Vagina (tissue), 2 donors: ENCODE results near the gene PDE4A.

Experiments used
- CTCF ChIP-seq, 3 experiments: fragments of 450-650 bp in 2 of 3; fragments of 200-600 bp in 1 of 3; sonication (generic) in 1 of 3; IDR thresholded peaks; one replicate each; pipeline ENCODE4 v1.5.1; 2017 to 2019; ENCODE audit warnings: antibody characterized with exemption in 3 of 3, mild to moderate bottlenecking in 2 of 3, moderate library complexity in 2 of 3
- POLR2AphosphoS5 ChIP-seq, 2 donors: sonication (generic); formaldehyde crosslinking; IDR thresholded peaks; one replicate each; pipeline ENCODE4 v1.9.0; 2017; ENCODE audit warnings: antibody characterized with exemption in 2 of 2, mild to moderate bottlenecking in 2 of 2, low read depth in 1 of 2; ENCODE audit not compliant: insufficient read depth in 1 of 2

DNA sequence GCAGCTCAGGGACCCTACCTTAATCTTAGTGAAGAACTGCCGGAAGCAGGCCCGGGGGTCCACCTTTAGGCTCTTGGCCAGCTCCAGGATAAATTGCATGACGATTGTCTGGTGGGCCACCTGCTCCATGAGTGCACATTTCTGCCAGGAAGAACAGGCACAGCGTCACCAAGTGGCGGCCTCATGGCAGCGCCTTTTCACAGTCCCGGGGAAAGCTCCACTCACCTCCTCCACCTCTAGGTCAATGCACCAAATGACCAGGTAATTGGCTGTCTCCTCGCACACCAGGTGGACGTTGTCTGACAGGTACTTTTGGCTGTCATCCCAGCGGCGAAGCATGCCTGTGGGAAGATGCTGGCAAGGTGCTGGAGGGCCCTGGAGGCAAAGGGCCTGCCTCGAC, 25.3 kb upstream of the PDE4A start:
- TF ChIP-seq CTCF (IDR thresholded peaks at IDR 0.05) (no peak), POLR2AphosphoS5 (IDR thresholded peaks at IDR 0.05; ENCODE audit: insufficient read depth in 1 of 2, low read depth in 1 of 2) (no peak)
